ENCODE data around the gene CXADR. TPM values are rescaled to one million over a fixed set of nuclear protein-coding genes. Genes with fewer than 3 reads are reported as not detected.
A peak's percentile ranks its signal among the peaks of the same experiment; 100 is the strongest.

The CXADR gene
- polyA plus RNA-seq, 4 donors = 34.5 to 43.8 (median 38.3) TPM

DNA sequence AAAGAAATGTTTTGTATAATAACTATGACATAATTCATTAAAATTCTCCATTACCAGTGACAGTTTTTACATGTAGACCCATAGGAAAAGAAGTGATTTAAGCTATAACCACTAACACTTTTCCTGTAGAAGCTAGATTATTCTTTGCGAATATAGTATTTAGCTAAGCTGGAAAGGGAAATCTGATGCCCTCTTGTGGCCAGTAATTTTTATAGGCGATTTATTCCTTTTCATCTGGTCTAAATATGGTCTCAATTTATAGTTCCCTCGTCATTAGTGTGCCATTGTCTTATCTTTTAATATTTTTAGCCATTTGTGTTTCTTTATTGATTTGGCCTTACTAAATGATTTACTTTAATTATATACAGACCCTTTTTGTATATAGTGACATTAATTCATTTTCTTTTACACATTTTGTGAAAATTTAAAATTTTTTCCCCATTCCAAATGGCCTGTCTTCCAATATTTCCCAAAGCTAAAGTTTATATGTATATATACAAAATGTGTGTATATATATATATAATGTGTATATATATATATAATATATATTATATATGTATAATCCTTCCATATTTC, 73.1 kb downstream of the CXADR start:
- DNase-seq (ENCODE audit: low read depth in 4 of 4, low spot score in 3 of 4) = peak; percentile 10 to 41 (median 25)

DNA sequence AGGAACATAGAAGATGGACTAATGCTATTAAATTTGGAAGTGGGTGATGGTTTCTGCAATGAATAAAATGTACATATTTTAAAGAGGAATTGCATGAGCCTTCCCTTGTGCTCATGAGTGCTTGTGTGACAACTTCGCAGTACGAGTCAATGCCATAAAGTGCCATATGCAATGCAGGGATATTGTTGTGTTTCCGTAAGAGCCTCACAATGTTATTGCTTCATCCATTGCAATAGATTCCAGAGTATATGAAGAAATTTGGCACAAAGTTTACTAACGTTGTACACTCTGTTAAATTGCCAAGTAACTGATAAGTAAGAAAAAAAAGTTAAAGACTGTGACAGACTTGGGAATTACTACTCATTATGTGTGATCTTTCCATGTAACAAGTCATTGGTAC, 77.6 kb downstream of the CXADR start:
- no peak for DNase-seq (ENCODE audit: low read depth in 4 of 4, low spot score in 3 of 4)

DNA sequence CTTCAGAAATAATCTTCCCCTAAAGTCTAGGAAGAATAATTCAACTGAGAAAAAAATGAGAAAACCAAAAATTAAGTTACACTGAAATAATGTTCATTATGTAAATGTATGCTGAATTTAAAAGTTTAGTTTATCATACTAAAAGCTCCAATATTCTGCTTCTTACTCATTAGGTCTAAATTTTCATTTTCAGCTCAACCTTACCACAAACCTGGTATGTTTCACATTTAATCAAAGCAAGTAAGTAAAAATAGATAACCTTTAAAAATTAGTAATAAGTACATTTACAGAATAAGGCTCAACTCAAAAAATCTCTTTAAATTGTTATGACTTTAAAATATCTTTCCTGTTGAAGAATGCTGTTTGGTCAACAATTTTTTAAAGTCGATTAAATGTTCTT, 84.8 kb downstream of the CXADR start:
- DNase-seq (ENCODE audit: low read depth in 4 of 4, low spot score in 3 of 4) = no peak

DNA sequence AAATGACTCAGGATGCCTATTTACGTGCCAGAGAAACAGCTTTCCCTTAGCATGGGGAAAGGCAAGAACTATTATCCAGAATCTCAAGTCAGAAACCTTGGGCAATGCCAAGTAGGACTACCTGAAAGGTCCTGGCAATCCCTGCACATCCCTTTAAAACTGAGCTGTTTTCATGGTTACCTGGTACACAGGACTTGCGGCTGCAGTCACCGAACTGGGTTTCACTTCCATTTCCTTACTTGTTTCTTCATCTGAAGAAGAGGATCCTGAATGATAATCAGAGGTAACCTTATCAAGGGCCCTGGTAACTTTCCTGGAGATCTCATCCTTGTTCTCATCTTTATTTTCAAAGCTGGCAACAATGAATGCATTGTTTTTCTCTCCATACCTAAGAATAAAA, 85.6 kb downstream of the CXADR start:
- no peak for DNase-seq (ENCODE audit: low read depth in 4 of 4, low spot score in 3 of 4)

DNA sequence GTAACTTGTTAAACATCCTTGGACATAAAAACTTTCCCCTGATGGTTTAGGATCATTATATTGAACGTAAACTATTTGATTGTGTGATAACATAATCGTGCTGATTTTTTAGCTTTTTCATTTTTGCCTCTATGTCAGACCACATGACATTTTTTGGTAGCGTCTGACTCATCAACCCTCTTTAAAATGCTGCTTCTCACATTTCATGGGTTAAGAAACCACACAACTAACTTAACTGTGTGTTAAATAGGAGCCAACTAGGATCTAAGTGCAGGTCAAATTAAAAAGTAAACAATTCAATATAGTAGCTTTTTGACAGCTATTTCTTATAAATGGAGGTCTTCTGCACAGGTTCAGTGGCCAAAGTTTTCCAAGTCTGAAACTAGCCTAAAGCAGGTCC, 90.0 kb downstream of the CXADR start:
- no peak for DNase-seq (ENCODE audit: low read depth in 4 of 4, low spot score in 3 of 4)

DNA sequence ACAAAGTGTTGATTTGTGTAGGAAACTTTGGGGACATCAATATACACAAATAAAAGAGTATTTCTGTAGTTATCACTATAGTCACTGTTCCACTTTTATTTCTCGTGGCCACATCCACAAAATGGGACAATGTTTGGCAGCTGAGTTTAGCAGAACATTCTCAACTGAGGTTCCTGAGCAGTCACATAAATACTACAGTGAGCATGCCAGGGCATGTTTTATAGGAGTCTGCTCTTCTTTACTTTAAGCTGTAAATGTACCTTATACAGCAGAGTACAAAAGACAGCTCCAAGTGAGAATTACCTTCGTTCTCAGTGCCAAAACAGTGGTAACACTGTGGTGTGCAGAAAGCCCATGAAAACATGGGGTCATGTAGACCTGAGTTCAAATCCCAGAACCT, 94.8 kb downstream of the CXADR start:
- no peak for DNase-seq (ENCODE audit: low read depth in 4 of 4, low spot score in 3 of 4)

DNA sequence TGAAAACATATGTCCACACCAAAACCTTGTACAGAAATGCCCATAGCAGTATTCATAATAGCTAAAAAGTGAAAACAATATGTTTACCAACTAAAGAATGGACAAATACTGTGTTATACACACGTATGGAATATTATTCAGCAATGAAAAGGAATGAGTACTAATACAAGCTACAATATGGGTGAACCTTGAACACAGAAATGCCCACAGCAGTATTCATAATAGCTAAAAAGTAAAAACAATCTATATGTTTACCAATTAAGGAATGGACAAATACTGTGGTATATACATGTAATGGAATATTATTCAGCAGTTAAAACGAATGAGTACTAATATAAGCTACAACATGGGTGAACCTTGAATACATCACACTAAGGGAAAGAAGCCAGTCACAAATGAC, 96.8 kb downstream of the CXADR start:
- no peak for DNase-seq (ENCODE audit: low read depth in 4 of 4, low spot score in 3 of 4)

DNA sequence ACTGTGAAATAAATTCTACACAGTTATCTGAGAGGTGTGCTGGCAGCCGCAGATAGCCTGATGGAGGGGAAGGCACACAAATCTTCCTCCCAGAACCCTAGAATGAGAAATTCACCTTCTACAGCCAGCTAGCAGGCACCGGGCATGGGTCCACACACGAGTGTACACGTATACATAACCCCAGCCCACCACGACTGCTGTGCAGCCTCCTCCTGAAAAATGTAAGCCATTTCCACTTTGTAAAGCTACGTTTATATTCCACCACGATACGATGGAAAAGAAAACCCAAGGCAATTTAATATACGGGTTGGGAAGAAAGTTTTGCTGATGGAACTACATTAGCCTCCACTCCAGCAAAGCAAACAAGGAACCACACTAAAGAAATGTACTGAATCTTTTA, 98.1 kb downstream of the CXADR start:
- DNase-seq (ENCODE audit: low read depth in 4 of 4, low spot score in 3 of 4) = peak in 2 of 4 donors; percentile 3 to 7

DNA sequence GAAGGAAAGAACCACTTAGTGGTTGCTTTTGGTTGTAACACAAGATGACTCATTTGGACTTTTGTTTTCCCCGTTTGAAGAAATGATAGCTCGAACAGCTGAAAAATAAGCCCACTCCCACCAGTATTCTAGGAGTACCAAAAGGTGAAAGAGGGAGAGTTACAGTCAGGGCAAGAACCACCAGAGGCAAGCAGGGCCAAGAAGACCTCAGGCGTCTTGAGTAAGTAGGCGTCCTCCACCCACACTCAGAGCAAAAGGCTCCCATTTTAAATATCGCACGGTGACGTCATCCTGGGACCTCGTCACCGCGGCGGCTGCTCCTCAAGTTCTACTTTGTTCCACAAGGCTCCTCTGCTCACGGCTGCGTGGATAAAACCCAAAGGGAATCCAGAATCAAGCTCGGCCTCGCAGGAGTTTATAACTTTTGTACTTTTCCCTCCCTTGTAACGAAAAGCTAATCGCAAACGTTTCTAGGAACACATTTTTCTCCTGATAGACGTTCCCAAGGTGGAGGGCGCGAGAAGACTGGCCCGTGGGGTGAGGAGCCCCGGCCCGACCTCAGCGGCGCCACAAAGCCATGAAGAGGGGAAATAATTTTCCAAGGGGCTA, 98.7 kb downstream of the CXADR start:
- DNase-seq (ENCODE audit: low read depth in 4 of 4, low spot score in 3 of 4) = peak; percentile 77 to 87 (median 78)

DNA sequence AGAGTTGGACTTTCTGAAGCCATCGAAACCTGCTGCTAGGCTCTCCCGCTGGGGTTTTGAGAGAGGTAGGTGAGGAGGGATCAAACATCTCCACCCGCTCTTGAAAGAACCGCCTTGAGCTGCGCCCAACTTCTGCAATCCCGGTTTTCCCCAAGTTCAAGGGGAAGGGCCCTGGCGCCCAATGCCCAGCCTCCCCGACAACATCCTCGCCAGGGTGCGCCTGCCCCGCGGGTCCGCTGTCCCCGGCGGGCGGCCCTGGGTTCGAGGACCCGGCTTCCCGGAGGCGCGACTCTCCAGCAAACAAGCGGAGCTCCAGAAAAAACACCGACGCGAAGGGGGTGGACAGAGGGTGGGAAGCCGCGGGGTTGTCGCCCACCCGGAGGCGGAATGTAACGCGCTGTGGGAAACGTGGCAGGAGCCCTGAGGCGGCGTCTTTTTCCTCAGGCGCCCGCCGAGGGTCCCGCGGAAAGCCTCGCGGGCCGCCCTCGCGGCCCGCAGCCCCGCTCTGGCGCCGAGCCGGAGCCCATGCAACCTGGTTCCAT, 99.3 kb downstream of the CXADR start:
- peak; percentile 2 to 29 (median 14) for DNase-seq (ENCODE audit: low read depth in 4 of 4, low spot score in 3 of 4)

DNA sequence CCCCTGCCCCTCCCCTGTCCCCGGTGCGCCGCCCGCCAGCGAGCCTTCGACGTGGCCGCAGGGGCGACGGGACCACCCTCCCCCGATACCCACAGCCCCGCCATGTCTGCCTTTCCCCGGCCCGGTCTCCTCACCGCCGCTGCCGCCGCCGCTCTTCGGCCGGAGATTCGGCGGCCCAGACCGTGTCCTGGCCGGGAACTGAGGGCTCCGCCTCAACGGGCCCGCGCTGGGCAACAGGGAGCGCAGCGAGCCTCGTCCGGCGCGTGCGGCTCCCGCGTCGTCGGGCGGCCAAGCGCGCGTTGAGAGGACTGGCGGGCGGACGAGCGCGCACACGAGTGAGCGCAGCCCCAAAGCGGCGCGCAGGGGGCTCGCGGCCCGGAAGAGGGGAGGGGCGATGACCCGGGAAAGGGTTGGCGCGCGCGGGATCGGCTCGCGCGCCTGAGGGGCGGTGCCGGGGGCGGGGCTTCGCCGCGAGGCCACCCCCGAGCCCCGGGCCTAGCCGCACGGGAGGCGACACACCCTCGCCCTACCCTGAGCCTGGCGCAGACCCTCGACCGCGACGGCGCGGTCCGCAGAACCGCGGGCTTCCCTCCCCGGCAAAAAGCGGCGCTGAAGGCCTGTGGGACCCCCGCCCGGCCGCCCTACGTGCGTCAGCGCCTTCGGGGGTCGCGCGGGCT, 99.9 kb downstream of the CXADR start, which contains the start of gene BTG3:
Gene BTG3 (minus strand): TSS at position 337 of the 677 bp plus-strand sequence. CDS start 3,757 bp downstream, outside the sequence.
- peak; percentile 64 to 77 (median 66) for DNase-seq (ENCODE audit: low read depth in 4 of 4, low spot score in 3 of 4)

DNA sequence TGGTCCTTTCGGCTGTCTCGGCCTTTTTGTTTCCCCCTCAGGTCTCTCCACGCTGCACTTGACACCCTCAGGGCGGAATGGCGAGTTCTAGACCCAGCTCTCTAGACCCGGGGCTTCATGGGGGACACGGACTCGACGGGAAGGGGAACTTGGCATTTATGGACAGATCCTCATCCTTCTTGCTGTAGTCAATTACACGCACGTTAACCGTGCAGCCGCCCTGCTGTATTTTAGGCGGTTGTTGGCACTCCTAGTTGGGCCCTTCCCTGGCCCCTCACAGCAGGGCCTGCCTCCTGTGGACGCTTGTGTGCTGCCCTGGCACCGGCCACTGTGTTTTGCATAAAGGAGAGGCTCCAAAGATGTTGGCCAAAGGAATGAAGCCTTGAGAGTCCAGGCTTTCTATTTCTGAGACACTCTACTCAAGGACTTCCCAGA, 100.4 kb downstream of the CXADR start:
- DNase-seq (ENCODE audit: low read depth in 4 of 4, low spot score in 3 of 4) = peak; percentile 5 to 41 (median 8)

DNA sequence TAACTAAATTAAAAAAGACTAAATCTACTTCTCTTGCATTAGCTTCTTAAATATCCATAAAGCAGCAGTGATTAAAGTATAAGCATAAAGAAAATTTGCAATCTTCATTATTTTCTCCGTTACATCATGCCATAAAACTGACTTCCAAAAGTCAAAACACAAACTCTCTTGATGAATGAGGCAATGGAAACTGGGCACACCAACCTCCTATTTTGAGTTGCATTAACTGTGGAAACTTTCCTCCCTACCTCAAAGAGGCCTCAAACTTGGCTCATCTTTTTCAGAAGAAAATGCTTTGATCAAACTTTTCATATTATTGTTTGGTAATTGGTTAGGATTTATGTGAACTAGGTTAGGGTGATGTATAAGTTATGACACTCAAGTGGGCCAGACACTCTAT, 104.0 kb downstream of the CXADR start:
- no peak for DNase-seq (ENCODE audit: low read depth in 4 of 4, low spot score in 3 of 4)

DNA sequence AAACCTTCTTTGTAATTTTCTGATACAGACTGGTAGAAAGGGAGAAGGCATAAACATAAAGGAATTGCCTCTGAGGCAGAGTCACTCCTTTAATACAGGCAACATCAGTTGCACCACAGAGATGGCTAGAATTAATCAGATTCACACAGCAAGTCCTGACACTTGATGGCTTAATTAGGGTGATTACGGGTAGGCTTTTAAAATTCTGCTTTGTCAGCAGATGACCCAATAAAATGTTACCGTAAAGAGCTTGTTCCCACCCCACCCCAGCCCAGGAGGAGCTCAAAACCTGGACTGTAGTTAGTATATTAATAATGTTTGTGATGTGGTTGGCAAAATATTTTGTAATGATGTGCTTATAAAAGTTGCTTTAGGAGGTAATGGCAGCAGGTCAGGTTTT, 109.2 kb downstream of the CXADR start:
- no peak for DNase-seq (ENCODE audit: low read depth in 4 of 4, low spot score in 3 of 4)

DNA sequence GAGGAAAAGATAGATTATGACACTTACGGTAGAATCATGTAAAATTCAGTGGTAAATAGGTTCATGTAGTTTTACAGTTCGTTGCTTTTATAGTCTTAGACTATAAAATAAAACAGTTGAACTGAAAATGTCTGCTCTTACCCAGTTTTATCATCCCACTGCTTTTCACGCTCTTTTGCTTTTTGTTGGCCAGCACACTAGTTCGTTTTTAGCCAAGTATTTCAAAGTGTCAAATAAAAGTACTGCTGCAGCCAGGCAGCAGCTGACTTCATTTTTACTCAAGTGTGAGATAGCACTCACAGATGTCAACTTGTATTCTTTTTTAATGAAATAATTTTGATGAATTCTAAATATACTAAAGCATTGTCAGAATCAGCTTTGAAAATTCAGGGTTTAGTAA, 118.4 kb downstream of the CXADR start:
- DNase-seq (ENCODE audit: low read depth in 4 of 4, low spot score in 3 of 4) = peak in 1 of 4 donors; percentile 6

DNA sequence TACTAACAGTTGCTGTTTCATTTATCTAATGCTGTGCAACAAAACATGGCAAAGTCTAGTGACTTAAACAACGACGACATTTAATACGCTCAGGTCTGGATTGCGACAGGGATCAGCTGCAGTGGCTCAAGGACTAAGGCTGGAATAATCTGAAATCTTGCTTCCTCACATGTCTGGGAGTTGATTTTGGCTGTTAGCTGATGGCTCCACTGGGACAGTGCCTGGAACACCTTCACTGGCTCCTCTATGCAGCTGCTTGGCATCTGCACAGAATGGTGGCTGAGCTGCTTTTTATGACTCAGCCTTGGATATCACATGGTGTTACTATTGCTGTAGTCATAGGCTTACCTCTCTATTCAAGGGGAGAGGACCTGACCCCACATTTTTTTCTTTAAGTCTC, 123.9 kb downstream of the CXADR start:
- DNase-seq (ENCODE audit: low read depth in 4 of 4, low spot score in 3 of 4) = no peak

DNA sequence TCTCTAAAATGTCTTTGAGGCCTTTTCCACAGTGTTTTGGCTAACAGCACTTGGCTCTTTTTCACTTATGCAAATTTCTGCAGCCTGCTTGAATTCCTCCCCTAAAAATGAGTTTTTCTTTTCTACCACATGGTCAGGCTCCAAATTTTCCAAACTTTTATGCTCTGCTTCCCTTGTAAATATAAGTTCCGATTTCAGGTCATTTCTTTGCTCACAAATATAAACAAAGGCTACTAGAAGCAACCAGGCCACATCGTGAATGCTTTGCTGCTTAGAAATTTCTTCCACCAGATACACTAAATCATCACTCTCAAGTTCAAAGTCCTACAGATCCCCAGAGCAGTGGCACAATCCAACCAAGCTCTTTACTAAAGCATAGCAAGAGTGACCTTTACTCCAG, 128.0 kb downstream of the CXADR start:
- no peak for DNase-seq (ENCODE audit: low read depth in 4 of 4, low spot score in 3 of 4)

Other genes starting within 250 kb of the CXADR start
- gene BTG3, start 99.9 kb downstream of the CXADR start, polyA plus RNA-seq (ENCODE audit: insufficient read length in 4 of 4) = 10 to 100 TPM; 41.3 to 46.2 (median 45.0) TPM